K562 (cell line): Measurements from ENCODE around the gene NYNRIN.

Experiments
- ADNP ChIP-seq: fragments of 200-800 bp; sonication (Bioruptor generic); IDR thresholded peaks from 2 replicates; pipeline ENCODE4 v1.6.1; 2016; ENCODE audit warnings: missing genetic modification characterization, missing compliant biosample characterization
- POLR3A ChIP-seq: IDR thresholded peaks from 2 replicates; pipeline ENCODE4 v1.6.1; 2011; ENCODE audit warnings: borderline replicate concordance, mild to moderate bottlenecking, moderate library complexity; ENCODE audit not compliant: insufficient read length, insufficient read depth; ENCODE audit errors: extremely low read depth
- POU5F1 ChIP-seq: fragments of 150-350 bp; IDR thresholded peaks from 2 replicates; pipeline ENCODE4 v1.6.1; 2014; ENCODE audit warnings: borderline replicate concordance, low read length, low read depth, mild to moderate bottlenecking; ENCODE audit not compliant: partially characterized antibody
- ZNF551 ChIP-seq: fragments of 250-450 bp; sonication (Bioruptor Pico); IDR thresholded peaks from 2 replicates; pipeline ENCODE4 v1.5.0; 2021; ENCODE audit warnings: mild to moderate bottlenecking, moderate library complexity
- TF ChIP-seq, protein P1 (sequence below): fragments of 450-650 bp; formaldehyde crosslinking; IDR thresholded peaks from 2 replicates; pipeline ENCODE4 v1.4.0; 2020; ENCODE audit warnings: mild to moderate bottlenecking, moderate library complexity

- TF ChIP-seq ZNF551 (CRISPR knock-in tag) (no peak), ADNP (tag) (no peak), POLR3A (no peak), POU5F1 (no peak)
- TF ChIP-seq, protein P1, sequence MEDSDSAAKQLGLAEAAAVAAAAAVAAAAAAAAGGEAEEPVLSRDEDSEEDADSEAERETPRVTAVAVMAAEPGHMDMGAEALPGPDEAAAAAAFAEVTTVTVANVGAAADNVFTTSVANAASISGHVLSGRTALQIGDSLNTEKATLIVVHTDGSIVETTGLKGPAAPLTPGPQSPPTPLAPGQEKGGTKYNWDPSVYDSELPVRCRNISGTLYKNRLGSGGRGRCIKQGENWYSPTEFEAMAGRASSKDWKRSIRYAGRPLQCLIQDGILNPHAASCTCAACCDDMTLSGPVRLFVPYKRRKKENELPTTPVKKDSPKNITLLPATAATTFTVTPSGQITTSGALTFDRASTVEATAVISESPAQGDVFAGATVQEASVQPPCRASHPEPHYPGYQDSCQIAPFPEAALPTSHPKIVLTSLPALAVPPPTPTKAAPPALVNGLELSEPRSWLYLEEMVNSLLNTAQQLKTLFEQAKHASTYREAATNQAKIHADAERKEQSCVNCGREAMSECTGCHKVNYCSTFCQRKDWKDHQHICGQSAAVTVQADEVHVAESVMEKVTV (CRISPR knock-in tag), result no peak
Measured at GRCh38 chr14:24465368-24465767, 66.6 kb downstream of the NYNRIN start.
